Stimulated activated memory B cell treated with anti-CD40 and anti-IgM and Interleukin-4, amounts not matched to agents 10 μg/mL and 1 μg/mL and 100 μg/mL, for 72 hours (primary cell): ENCODE data around the gene HK3.
"Not testable (repeated sequence)": the region's sequence is repeated elsewhere in the genome, so short reads cannot be mapped to it uniquely, and the experiment has no call there.

Source experiments
- ATAC-seq: fragments of 150-1000 bp; cut with Tn5 transposase; 2 replicates; pipeline ENCODE4 v1.10.0; 2021
- H3K27ac Mint-ChIP-seq: one replicate; pipeline ENCODE4 v1.8.0; 2022; ENCODE audit warnings: mild to moderate bottlenecking, mixed read lengths
- H3K27me3 Mint-ChIP-seq: one replicate; pipeline ENCODE4 v1.8.0; 2022; ENCODE audit warnings: mixed read lengths
- H3K36me3 Mint-ChIP-seq: one replicate; pipeline ENCODE4 v1.8.0; 2022; ENCODE audit warnings: mixed read lengths
- H3K4me1 Mint-ChIP-seq: one replicate; pipeline ENCODE4 v1.8.0; 2022; ENCODE audit warnings: mixed read lengths
- H3K4me3 Mint-ChIP-seq: one replicate; pipeline ENCODE4 v1.8.0; 2022; ENCODE audit warnings: mild to moderate bottlenecking, moderate library complexity, mixed read lengths
- H3K9me3 Mint-ChIP-seq: one replicate; pipeline ENCODE4 v1.8.0; 2022; ENCODE audit warnings: mixed read lengths

HK3 gene

DNA sequence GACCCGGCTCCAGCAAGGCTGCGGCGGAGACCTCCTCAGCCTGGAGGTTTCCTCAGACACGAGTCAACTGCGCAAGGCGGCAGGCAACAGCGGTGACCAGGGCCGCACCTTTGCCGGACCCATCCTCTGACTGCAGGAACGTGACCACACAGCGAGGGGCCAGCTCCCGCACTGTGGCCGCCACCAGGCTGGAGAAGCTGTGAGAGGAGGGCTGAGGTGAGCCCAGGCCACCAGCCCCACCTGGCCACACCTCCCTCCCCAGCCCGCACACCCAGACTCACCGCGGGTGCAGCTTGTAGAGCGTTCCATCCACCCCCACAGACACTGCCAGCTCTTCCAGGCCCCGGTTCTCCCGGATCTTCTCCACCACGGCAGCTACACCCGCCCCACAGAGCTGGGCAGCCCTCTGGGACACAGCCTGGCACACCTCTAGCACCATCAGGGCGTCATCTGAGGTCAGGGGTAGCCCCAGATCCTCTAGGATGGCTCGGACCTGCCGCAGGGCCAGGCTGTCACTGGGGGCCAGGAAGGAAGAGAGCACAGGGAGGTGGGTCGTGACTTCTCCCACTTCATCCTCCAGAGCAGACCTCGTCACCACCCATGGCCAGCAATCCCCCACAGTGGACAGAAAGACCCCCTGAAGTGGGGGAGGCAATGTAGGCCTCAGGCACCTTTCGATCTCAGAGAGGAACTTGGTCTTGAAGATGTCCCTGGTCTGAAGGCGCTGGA, 18.0 kb downstream of the HK3 start:
- peaks cover 8% of the 10 kb centered on the region for H3K4me1 Mint-ChIP-seq
- peaks cover 46% of the 10 kb centered on the region for H3K27me3 Mint-ChIP-seq
- no peak for ATAC-seq
- no peaks in the 10 kb centered on the region for H3K36me3 Mint-ChIP-seq
- H3K9me3 Mint-ChIP-seq: no peaks in the 10 kb centered on the region
- H3K4me3 Mint-ChIP-seq: no peak overlapping the region
- H3K27ac Mint-ChIP-seq: no peak overlapping the region

GRCh38 chr5:176880366-176881020, 18.7 kb downstream of the HK3 start:
- no peak overlapping the region for H3K27ac Mint-ChIP-seq
- peaks cover 8% of the 10 kb centered on the region for H3K4me1 Mint-ChIP-seq
- H3K36me3 Mint-ChIP-seq: no peaks in the 10 kb centered on the region
- peak; percentile 15 for ATAC-seq
- H3K27me3 Mint-ChIP-seq: peaks cover 53% of the 10 kb centered on the region
- H3K9me3 Mint-ChIP-seq: no peaks in the 10 kb centered on the region
- no peak overlapping the region for H3K4me3 Mint-ChIP-seq

DNA sequence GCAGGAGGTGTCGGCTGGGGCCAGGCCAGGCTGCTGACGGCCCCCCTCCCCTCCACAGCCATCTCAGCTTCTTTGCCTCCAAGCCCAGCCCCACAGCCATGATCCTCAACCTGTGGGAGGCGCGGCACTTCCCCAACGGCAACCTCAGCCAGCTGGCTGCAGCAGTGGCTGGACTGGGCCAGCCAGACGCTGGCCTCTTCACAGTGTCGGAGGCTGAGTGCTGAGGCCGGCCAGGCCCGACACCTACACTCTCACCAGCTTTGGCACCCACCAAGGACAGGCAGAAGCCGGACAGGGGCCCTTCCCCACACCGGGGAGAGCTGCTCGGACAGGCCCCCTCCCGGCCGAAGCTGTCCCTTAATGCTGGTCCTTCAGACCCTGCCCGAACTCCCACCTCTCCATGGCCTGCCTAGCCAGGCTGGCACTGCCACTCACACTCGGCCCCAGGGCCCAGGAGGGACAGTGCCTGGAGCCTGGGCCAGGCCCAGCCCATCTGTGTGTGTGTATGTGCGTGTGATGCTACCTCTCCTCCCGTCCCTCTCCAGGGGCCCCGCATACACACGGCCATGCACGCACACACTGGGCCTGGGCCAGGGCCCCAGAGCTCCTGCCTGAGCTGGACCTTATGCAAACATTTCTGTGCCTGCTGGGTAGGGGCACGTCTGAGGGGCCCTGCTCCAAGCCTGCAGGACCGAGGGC, 19.3 kb downstream of the HK3 start:
- no peak for ATAC-seq
- H3K9me3 Mint-ChIP-seq: no peaks in the 10 kb centered on the region
- no peak overlapping the region for H3K4me3 Mint-ChIP-seq
- peaks cover 4% of the 10 kb centered on the region for H3K4me1 Mint-ChIP-seq
- no peaks in the 10 kb centered on the region for H3K36me3 Mint-ChIP-seq
- peaks cover 60% of the 10 kb centered on the region for H3K27me3 Mint-ChIP-seq
- no peak overlapping the region for H3K27ac Mint-ChIP-seq

GRCh38 chr5:176878906-176879662, 20.1 kb downstream of the HK3 start:
- H3K36me3 Mint-ChIP-seq: no peaks in the 10 kb centered on the region
- no peak for ATAC-seq
- peaks cover under 1% of the 10 kb centered on the region for H3K4me1 Mint-ChIP-seq
- H3K27me3 Mint-ChIP-seq: peaks cover 62% of the 10 kb centered on the region
- no peak overlapping the region for H3K27ac Mint-ChIP-seq
- H3K9me3 Mint-ChIP-seq: no peaks in the 10 kb centered on the region
- no peak overlapping the region for H3K4me3 Mint-ChIP-seq

GRCh38 chr5:176878463-176878862, 20.7 kb downstream of the HK3 start:
- Mint-ChIP-seq H3K4me3 (no peak overlapping the region), H3K27me3 (peaks cover 62% of the 10 kb centered on the region), H3K4me1 (peaks cover 6% of the 10 kb centered on the region), H3K9me3 (no peaks in the 10 kb centered on the region), H3K27ac (no peak overlapping the region), H3K36me3 (no peaks in the 10 kb centered on the region)
- ATAC-seq: no peak

DNA sequence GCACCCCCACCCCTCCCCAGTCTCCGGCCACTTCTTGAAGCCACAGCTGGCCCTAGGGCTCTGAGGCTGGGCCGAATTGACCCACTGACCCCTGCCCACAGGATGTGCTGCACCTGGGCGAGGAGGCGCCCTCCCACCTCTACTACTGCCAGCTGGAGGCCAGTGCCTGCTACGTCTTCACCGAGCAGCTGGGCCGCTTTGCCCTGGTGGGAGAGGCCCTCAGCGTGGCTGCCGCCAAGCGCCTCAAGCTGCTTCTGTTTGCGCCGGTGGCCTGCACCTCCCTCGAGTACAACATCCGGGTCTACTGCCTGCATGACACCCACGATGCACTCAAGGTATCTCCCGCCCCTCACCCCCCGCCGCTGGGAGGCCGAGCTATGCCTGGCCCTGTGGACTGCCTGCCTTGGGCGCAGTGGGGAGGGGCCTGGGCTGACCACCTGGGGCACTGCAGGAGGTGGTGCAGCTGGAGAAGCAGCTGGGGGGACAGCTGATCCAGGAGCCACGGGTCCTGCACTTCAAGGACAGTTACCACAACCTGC, 21.3 kb downstream of the HK3 start:
- no peak for ATAC-seq
- Mint-ChIP-seq H3K4me1 (peaks cover 12% of the 10 kb centered on the region), H3K27me3 (peaks cover 62% of the 10 kb centered on the region)

DNA sequence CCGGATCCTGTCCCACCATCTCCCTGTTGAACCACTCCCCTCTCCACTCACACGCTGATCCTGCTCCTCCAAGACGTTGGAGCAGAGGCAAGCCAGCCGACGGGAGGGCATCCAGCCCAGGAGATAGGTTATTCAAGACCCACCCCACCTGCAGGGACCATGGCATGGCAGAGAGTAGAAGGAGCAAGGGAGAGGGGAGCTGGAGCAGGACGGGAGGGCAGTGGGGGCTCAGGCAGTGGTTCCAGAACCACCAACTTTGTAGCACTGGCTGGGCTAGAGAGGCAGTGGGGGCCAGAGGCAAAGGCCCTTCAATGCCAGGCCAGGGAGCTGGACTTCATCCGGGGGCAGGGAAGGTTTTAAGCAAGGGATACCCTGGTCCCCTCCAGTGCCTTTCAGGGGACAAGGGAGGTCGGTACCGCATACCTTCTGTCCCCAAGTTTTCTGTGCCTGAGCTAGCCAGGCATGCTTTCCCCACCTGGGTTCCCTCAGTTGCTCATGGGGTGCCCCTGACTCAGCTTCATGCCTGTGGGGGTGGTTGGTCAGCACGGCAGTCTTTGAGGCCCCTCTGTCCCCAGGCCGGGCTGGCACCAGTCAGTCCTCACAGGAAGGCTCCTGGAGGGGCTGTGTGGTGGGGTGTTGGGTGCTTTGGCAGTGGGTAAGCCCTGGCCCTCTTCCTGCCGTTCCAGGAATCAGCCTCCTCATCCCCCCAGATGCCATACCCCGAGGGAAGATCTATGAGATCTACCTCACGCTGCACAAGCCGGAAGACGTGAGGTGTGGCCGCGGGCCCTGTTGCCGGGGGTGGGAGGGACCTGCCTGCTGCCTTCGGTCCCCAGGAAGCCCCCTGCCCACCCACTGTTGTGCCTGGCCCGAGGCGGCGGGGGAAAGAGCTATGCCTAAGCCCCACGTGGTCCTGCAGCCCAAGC, 22.4 kb downstream of the HK3 start:
- Mint-ChIP-seq H3K9me3 (peaks cover 11% of the 10 kb centered on the region), H3K27ac (no peak overlapping the region), H3K36me3 (no peaks in the 10 kb centered on the region), H3K4me1 (peaks cover 14% of the 10 kb centered on the region), H3K27me3 (peaks cover 62% of the 10 kb centered on the region), H3K4me3 (no peak overlapping the region)
- no peak for ATAC-seq

More for the DNA sequence above, 21.3 kb downstream of the HK3 start:
- no peak overlapping the region for H3K27ac Mint-ChIP-seq
- H3K9me3 Mint-ChIP-seq: peaks cover 5% of the 10 kb centered on the region
- H3K36me3 Mint-ChIP-seq: no peaks in the 10 kb centered on the region
- no peak overlapping the region for H3K4me3 Mint-ChIP-seq

DNA sequence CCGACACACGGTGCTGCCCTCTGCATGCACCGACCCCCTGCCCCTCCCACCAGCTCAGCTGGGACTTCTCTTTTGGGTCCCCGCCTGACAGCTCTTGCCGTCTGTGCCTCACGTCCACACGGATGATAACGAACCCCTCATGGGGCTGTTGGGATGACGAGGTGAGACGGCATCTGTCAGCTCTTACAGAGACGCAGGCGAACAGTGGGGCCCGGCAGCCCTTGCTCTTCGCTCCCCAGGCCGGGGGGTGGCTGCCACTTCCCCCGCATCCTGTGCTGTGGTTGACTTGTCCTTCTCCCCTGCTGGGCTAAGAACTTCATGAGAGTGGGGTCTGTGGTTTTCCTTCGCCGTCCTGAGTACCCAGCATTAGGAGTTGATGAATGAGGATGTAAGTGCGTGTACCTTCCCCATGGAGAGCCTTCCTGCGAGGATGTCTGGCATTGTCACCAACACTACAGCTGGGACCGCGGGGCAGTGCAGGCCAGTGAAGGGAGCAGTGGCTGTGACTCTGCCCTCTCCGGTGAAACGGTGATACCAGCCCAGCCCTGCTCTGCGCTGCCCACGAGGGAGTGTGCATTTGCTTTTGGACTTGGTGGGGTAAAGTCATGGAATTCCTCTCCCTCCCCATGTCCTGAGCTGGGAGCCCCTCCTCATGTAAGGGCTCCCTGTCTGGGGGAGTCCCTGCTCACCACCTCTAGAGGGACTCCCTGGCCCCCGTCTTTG, 23.2 kb downstream of the HK3 start:
- Mint-ChIP-seq H3K27ac (no peak overlapping the region), H3K4me3 (no peak overlapping the region), H3K36me3 (no peaks in the 10 kb centered on the region), H3K9me3 (peaks cover 11% of the 10 kb centered on the region), H3K4me1 (peaks cover 14% of the 10 kb centered on the region), H3K27me3 (peaks cover 54% of the 10 kb centered on the region)
- no peak for ATAC-seq

- H3K27ac Mint-ChIP-seq: no peak overlapping the region
- peaks cover 49% of the 10 kb centered on the region for H3K27me3 Mint-ChIP-seq
- peaks cover 19% of the 10 kb centered on the region for H3K4me1 Mint-ChIP-seq
- no peak overlapping the region for H3K4me3 Mint-ChIP-seq
- no peaks in the 10 kb centered on the region for H3K36me3 Mint-ChIP-seq
- no peak for ATAC-seq
- H3K9me3 Mint-ChIP-seq: peaks cover 15% of the 10 kb centered on the region
Measured at GRCh38 chr5:176875014-176875550, 24.1 kb downstream of the HK3 start.

DNA sequence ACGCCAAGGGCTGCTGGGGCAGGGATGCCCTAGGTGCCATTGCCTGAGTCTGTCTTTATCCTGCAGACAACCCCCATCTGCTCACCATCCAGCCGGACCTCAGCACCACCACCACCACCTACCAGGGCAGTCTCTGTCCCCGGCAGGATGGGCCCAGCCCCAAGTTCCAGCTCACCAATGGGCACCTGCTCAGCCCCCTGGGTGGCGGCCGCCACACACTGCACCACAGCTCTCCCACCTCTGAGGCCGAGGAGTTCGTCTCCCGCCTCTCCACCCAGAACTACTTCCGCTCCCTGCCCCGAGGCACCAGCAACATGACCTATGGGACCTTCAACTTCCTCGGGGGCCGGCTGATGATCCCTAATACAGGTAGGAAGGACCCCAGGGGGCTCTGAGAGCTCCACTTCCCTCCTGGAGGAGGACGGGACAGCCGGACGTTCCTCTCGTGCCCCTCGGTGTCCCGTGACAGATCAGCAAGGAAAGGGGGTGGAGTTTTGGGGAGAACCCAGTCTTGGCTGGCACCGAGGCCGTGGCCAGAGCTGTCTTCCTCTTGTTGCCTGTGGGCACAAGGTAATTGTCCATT, 24.9 kb downstream of the HK3 start:
- no peaks in the 10 kb centered on the region for H3K36me3 Mint-ChIP-seq
- peaks cover 19% of the 10 kb centered on the region for H3K4me1 Mint-ChIP-seq
- peaks cover 43% of the 10 kb centered on the region for H3K27me3 Mint-ChIP-seq
- H3K27ac Mint-ChIP-seq: no peak overlapping the region
- H3K4me3 Mint-ChIP-seq: no peak overlapping the region
- peaks cover 15% of the 10 kb centered on the region for H3K9me3 Mint-ChIP-seq
- no peak for ATAC-seq

GRCh38 chr5:176873541-176874172, 25.5 kb downstream of the HK3 start:
- Mint-ChIP-seq H3K4me3 (no peak overlapping the region), H3K9me3 (peaks cover 15% of the 10 kb centered on the region)

GRCh38 chr5:176873011-176873410, 26.1 kb downstream of the HK3 start:
- peaks cover 15% of the 10 kb centered on the region for H3K9me3 Mint-ChIP-seq
- H3K4me3 Mint-ChIP-seq: not testable (repeated sequence)

More at GRCh38 chr5:176873541-176874172, 25.5 kb downstream of the HK3 start:
- peaks cover 37% of the 10 kb centered on the region for H3K27me3 Mint-ChIP-seq
- H3K36me3 Mint-ChIP-seq: no peaks in the 10 kb centered on the region
- ATAC-seq: no peak
- peaks cover 19% of the 10 kb centered on the region for H3K4me1 Mint-ChIP-seq
- peak overlapping the region; percentile 16 for H3K27ac Mint-ChIP-seq

GRCh38 chr5:176872586-176872985, 26.6 kb downstream of the HK3 start:
- not testable (repeated sequence) for H3K36me3 Mint-ChIP-seq, ATAC-seq, H3K4me3 Mint-ChIP-seq
- Mint-ChIP-seq H3K27ac (peak overlapping the region; percentile 16), H3K9me3 (peaks cover 15% of the 10 kb centered on the region), H3K27me3 (peaks cover 28% of the 10 kb centered on the region), H3K4me1 (peaks cover 19% of the 10 kb centered on the region)

More at GRCh38 chr5:176873011-176873410, 26.1 kb downstream of the HK3 start:
- peak overlapping the region; percentile 16 for H3K27ac Mint-ChIP-seq
- not testable (repeated sequence) for ATAC-seq, H3K36me3 Mint-ChIP-seq
- peaks cover 19% of the 10 kb centered on the region for H3K4me1 Mint-ChIP-seq
- H3K27me3 Mint-ChIP-seq: peaks cover 31% of the 10 kb centered on the region
